T1000 (cell line): ENCODE measurements around the gene GALNS.

ENCODE experiments used
- DNase-seq: peaks from one replicate; lab custom pipeline; 2025; ENCODE audit warnings: mixed read lengths; lab: John Stamatoyannopoulos, UW

GALNS gene

DNA sequence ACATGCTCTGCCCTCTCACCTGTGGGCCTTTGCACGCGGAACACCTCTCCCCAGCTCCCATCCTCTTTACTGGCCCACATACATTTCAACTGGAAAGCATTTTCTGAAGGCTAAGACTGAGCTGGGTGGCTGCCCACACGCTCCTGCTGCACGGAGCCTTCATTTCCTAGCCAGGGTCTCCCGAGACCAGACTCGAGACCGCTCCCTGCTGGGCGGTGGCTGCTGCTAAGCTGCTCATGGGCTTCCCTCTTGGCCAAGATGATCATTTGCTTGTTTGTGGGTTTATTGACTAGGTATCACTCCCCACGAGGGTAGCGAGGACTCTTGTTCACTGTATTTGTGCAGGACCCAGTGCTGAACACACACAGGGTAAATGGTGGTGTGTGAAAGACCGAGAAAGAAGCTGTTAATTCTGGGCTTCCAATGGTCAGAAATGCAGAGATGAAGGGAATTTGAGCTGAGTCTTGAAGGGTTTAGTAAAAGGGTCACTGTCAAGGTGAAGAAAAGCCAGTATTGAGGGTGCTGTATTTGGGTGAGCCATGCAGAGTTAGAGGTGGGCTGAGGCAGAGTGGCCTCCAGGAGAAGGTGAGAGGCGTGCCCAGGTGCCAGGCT lies 1.1 kb upstream of the GALNS start:
- peak; percentile 17 for DNase-seq

DNA sequence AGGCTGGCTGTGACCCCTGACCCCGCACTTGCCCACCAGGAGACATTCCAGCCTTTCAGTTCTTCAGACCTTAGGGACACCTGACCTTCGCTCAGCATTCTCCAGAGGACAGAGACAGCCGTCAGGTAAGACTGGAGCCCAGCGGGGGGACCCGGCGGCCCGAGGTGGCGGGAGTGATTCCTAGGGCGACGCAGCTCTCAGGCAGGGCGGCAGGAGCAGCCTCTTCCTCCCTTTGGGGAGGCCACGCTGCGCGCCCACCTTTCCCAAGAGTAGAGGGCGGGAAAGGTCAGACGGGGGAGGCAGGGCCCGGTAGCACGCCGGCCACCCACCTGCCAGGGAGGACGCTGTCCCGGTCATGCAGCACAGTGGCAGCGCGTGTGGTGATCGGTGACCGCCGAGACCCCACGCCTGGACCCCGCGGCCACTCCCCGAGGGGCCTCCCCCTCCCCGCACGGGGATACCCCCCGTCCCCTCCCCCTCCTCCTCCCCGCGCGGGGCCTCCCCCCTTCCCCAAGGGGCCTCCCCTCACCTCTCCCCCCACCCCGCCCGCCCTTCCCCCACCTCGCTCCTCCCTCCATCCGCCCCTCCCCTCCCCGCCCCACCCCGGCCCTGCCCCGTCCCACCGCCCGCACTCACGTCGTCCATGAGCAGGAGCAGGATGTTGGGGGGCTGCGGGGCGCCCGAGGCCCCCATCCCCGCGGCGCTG lies 472 bp downstream of the GALNS start:
- DNase-seq = no peak

DNA sequence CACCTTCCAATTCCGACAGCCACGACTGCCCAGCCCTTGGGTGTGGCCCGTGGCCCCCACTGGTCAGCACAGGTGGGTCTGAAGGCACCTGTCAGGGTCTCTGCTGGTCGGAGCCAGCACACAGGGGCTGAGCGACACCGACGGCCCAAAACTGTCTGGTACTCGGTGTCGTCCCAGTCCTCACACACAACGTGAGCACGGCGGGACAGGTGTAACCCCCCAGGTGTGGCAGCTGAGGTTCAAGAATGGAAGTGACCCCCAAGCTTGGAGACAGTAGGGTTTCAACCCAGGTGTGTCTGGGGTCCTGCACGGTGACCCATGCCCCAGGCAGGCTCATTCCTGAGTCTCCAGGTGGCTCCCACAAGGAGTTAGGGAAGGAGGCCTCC lies 1.0 kb downstream of the GALNS start:
- no peak for DNase-seq

DNA sequence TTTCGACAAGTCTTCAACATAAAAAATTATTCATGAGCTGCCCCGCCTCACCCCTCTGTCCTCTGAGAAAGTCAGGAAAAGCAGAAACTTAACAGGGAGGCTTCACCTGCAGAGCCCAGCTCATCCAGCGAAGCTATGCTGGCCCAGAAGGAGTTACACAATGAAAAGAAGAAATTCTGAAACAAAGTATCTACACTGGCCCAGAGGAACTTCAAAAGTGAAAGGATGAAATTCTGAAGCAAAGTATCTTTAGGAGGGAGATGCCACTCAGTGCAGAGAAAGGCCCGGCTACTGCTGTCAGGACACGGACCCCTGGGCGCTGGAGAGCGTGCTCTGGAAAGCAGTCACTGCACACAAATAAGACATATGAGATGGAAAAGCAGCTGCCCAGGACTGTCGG lies 1.6 kb downstream of the GALNS start:
- DNase-seq = no peak

DNA sequence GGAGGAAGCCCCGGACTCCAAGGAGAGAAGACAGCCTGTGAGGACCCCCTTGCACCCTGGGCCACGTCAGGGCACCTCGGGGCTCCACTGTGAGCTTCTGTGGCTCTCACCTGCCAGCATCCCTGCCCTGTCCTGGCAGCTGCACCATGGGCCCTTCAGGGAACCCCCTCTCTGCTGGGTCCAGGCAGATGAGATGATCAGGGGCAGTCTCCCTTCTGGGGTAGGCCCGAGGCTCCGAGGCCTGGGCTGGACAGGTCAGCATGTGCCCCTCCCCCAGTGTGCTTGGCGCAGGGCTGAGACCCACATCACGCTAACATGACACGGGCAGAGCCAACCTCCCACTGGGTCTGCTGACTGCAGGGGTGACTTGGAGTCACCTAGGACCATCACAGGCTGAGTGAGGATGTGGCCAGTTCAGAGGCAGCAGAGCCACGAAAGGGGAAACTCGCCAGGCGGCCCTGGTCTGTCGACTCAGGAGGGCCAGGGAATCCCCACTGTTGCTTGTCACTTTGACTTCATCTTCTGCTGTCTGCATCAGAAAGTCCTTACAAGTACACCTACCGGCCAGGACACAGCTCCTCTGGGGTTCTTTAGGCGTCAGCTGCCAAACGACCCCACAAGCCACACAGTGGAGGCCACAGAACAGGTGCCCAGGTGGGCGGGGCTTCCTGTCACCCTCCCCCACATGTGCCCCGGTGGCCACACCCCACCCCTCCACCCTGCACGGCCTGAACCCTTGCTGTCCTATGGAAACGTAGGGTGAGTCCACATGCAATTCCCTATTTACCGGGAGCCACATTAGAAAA lies 2.2 kb downstream of the GALNS start:
- no peak for DNase-seq

DNA sequence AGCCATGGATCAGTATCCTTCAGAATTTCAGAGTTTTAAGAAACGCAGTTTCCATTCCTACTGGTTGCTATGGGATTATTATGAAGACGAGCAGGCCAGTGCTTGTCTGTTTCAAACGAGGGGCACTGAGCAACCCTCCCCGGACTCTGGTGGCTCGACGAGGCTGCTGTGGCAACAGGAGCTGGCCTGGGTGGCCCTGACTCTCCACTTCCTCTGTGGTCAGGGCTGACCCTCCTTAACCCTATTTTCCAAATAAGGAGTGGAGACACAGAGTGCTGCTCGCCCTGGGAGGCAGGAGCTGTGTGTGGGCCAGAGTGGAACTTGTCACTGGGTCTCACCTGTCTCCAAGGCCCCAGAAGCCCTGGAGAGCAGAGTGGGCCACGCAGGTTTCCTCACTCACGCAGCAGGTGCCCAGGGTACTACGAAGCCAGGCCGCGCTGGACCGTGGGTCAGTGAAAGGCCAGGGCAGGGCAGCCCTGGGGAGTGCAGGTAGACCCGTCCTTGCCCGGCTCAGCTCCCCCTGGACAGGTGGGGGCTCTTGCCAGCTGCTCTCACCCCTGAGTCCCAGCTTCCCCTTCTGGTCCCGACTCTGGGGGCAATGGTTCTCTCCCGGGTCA lies 3.3 kb downstream of the GALNS start:
- no peak for DNase-seq

DNA sequence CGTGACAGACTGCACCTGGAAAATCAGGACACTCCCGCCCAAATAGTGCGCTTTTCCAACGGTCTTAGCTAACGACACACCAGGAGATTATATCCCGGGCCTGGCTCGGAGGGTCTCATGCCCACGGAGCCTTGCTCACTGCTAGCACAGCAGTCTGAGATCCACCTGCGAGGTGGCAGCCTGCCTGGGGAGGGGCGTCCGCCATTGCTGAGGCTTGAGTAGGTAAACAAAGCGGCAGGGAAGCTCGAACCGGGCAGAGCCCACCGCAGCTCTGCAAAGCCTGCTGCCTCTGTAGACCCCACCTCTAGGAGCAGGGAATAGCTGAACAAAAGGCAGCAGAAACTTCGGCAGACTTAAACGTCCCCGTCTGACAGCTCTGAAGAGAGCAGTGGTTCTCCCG lies 5.1 kb downstream of the GALNS start:
- DNase-seq = no peak

DNA sequence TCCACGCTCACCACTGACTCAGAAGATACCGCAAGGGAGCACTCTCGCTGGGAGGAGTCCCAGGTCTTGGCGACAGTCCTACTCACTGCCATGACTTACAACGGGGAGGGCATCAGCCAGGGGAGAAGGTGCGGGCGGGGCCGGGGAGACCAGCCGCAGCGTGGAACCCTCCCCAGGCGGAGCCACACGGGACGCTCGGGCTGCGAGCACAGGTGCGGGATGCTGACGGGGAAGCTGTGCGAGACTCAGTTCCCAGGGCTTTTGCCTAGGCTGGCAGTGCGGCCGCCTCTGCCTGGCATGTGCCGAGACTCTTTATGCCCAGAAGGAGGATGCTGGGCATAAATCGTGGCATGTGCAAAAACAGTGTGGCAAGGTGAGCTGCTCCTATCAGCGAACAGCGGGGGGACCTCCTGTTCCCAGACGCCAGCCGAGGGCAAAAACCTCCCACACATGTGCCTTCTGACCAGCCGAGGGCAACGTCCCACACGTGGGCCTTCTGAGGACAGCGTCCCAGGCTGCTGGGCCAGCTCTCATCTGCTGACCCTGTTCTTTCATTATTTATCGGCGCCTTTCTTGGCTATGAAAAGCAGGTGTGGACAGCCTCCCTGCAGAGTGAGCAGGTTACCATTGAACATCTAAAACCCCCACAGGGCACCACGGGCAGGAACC lies 6.1 kb downstream of the GALNS start:
- no peak for DNase-seq

DNA sequence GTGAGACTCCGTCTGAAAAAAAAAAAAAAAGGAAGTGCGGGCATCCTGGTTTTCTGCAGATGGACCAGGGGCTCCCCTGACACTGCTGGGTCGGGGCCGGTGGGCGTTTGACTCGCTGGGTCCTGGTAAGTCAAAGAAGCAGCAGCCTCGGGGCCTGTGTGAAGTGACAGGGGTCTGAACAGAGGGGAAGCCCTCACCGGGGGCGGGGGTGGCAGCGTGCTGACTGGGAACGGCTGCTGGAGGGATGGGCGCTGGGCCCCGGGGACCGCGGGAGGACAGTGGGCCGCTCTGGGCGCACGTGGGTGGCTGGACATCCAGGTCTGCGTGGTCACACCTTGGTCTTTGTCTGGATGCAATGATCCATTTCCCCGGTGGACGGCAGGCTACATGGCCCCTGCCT lies 8.2 kb downstream of the GALNS start:
- DNase-seq = no peak

DNA sequence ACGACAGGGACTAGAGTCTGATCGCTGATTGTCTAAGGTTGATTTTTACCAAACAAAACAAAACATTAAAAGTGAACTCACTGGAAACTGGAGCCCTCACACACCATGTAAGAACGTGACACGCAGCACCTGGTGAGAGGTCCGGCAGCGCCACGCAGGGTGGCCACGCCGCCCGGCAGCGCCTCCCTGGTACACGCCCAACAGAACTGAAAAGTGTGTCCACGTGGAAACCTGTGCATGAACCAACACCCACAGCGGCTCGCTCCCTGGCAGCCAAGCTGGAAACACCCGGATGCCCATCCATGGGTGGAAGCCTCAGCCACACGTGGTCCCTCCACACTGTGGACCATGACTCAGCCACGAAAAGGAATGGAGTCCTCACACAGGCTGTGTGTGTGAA lies 9.1 kb downstream of the GALNS start:
- DNase-seq = no peak

DNA sequence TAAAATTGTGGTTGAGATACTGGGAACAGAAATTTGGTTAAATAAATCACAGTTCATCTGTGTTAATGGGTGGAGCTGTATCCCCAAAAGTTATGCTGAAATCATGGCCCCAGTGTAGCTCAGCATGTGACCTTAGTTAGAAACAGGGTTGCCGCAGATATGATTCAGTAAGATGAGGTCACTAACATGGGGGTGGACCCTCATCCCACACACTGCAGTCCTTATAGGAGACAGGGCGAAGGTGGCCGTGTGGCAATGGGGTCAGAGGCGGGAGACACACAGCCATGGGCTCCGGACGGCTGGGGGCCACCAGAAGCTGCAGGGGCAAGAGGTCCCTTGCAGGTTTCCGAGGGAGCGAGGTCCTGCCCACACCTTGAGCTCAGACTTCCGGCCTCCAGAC lies 10.7 kb downstream of the GALNS start:
- no peak for DNase-seq

DNA sequence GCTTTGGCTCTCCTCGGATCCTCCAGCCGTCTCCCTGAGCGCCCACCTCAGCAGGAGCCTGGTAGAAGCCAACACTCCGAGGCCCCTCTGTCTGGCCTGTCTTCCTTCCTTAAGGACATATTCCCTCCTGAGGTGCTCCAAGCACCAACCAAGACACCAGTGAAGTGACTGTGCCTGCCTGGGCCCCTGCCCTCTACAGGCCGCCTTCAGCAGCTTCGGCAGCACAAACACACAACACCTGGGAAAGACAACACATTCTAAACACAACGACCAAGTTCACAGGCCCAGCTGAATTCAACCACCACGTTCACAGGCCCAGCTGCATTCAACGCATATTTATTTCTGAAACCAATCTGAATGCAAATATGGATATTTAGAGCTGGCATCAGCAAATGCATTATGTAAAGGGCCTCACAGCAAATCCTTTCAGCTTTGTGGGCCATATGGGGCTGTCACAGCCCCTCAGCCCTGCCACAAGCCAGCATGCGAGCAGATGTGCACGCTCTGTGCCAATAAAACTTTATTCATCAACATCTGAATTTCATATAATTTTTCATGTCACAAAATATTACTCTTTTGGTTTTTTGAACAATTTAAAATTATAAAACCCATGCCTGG lies 12.2 kb downstream of the GALNS start:
- DNase-seq = no peak

DNA sequence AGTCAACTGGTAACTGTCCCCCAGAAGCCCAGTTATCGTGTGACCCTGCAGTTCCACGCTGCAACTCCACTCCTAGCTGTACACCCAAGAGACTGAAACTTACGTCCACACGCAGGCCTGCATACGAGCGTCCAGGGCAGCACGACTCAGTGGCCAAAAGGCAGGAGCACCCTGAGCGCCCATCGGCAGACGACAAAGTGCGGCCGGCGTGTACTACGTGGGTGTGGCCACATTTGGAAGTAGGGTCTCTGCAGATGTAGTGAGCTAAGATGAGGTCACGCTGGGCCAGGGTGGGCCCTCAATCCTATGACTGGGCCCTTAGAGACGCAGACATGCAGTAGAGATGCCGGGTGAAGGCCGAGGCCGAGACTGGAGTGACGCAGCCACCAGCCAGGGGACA lies 13.5 kb downstream of the GALNS start:
- DNase-seq = no peak

DNA sequence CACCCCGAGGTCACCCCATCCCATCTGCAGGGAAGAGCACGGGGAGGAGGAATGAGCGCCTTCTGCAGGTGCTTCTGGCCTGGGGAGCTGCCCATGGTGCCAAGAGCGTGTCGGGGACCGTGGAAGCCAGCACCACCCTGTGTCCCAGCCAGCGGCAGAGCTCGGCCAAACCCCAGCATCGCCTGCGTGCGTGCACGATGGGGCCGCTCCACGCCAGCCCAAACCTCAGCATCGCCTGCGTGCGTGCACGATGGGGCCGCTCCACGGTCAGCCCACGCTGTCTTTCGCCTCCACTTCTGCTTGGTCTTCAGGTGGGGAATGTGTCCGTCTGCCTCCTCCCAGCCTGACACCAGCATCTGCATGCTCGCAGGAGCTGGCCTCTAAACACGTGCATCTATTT lies 13.9 kb downstream of the GALNS start:
- no peak for DNase-seq

DNA sequence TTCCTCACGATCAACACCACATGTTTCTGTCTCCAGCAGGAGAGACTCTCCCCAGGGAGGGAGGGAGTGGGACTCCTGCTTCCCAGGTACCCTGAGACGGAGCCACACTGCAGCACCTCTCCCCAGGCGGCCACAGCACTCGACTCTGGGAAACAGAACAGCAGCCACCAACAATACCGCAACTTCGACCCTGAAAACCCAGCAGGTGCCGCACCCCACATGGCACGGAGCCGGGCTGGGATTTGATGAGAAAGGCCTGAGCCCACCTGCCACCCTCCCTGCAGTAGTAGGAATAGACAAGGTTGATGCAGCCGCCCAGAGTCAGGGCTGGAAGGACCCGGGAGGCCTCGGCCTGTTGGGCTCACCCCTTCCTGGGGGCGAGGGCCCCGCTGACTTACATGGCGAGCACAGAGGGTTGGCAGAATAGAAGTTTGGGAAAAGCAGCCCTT lies 14.4 kb downstream of the GALNS start:
- DNase-seq = no peak

DNA sequence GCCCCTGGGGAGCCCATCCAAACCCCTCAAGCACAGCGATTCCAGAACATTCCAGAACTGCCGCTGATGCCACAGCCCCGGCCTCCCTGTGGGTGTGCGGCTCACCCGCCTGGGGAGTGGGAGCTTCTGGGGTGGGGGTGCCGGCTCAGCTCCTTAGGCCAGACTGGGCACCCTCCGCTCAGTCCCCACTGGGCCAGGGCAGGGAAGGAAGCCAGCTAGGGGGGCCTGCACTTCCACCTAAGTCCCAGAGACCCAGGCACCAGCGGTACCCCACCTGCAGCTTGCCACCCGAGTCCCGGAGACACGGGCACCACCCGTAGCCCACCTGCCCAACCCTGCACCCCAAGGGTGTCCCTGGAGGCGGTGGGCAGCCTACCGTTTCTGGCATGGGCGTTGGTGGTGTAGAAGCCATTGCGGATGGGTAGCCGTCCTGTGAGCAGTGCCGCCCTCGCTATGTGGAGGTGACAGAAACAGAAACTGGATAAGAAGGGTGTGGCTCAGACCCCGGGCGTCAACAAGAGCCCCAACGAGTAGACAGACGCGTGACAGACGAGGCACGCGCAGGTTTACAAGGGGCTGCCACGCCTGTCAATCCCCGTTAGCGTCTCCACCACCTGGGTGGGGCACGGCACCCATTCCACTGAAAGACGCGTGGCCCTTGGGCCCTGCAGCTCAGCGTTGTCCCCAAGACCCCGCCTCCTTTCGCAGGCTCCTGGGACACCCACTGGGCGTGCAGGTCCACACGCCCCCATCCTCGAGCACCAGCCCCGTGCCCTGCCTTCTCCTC lies 15.0 kb downstream of the GALNS start:
- DNase-seq = no peak

DNA sequence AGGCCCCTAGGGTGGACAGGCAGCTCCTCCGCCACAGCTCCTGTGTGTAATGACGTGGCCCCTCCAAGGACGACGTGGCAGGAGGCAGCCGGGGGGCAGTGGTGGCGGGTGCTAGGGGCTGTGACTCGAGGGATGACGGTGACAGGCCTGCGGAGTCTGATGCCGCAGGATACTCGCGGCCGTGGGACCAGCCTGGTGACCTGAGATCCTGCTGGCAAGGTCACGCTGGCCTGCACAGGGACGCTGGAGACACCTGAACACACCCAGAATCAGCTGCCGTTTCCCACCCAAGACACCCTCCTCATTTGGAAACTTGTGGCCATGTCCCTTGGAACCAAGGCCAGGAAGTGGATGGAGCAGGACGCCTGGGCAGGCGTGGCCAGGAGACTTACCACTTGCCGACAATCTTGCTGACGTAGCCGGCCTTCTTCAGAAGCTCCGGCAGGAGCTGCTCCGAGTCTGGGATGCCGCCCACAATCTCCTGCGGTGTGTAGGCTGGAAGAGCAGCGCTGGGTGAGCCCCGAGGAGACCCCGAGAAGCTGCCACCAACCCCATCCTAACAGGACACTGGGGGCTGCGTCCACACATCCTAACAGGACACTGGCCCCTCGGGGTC lies 16.0 kb downstream of the GALNS start:
- DNase-seq = no peak

DNA sequence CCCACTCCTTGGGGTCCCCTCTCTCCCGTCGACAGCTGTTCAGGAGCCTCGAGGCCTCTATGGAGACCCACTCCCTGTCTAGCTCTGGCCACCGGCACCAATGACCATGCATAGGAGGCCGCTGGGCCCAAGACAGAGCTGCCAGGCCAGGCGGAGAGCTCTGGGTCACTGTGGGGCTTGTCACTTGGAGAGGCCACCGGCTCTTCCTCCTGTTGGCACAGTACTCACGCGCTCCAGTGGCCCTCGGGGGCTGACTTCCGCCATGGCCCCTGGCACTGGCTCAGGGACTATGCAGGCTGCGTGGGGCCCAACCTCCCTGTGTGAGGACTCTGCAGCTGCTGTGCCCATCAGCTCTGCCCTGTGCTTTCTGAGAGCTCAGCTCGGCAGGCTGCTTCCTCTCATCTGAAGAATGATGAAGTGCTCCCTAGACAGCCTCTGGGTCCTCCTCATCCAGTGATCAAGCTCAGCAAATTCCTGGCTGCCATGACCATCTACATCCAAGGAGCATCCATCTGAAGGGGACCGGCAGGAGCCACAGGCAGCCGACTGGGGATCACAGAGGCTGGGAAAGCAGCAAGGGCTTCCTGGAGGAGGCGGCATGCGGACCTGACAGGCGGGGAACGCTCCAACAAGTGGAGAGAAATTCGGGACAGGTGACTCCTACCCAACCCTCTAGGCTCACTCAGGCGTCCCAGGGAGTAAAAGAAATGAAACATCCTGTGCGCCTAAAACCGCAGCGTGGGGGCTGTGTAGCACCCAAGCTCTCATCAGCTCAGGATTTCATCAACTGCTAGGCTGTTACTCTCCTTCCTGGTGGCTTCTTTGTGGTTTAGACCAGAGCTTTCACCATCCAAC lies 16.8 kb downstream of the GALNS start:
- no peak for DNase-seq

DNA sequence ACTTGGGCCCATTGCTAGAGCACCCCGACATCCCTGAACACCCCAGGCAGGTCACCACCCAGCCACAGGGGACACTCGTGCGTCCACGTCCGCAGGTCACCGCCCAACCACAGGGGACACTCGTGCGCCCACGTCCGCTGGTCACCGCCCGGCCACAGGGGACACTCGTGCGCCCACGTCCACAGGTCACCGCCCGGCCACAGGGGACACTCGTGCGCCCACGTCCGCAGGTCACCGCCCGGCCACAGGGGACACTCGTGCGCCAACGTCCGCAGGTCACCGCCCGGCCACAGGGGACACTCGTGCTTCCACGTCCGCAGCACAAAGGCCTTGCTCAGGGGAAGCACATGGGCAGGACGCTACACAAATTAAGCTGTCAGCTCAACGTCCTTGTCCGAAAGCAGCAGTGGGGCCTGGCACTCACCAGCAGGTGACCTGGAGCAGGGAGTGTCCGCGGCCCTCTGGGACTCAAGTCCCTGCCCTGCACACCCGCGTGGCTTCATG lies 17.7 kb downstream of the GALNS start:
- DNase-seq = no peak
